ENCODE measurements around the gene TECRL. TPM values are rescaled to one million over a fixed set of nuclear protein-coding genes. Genes with fewer than 3 reads are reported as not detected.

The TECRL gene
- total and polyA plus RNA-seq, 9 donors = 0.07 to 0.27 (median 0.08) TPM; not detected in 6

DNA sequence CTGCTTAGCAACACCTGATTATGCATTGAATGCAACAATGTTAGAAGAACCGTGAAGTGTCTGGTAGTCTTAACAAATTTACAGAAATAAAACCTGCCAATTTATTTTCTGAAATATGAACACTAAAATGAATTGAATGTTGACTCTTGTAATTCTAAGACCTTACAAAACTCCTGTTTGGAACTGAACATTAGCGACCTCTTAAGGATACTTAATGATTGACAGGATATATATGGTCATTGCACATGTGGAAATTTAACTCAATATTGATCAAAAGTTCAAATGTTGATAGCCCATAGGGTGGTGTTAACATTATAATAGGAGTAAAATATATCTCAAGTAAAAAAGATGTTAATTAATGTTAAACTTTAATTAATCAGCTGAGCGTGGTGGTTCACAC, 79.1 kb downstream of the TECRL start:
- TF ChIP-seq POLR2A (IDR thresholded peaks at IDR 0.05) (no peak), EP300 (IDR thresholded peaks at IDR 0.05) (no peak)
- WGBS, 3 donors = 42 to 78% (median 63%) methylated on average over 3 of the region's 3 CpGs
- intact Hi-C loops (cut with DNase I) = no loop called here
- DNase-seq = no peak
- H3K36me3 ChIP-seq = no peaks in the 10 kb centered on the region
- no peaks in the 10 kb centered on the region for H3K9me3 ChIP-seq
- H3K4me1 ChIP-seq (ENCODE audit: insufficient read depth) = no peaks in the 10 kb centered on the region
- H3K27me3 ChIP-seq = no peaks in the 10 kb centered on the region
- no peak overlapping the region for H3K4me3 ChIP-seq
- H3K27ac ChIP-seq = no peak overlapping the region

DNA sequence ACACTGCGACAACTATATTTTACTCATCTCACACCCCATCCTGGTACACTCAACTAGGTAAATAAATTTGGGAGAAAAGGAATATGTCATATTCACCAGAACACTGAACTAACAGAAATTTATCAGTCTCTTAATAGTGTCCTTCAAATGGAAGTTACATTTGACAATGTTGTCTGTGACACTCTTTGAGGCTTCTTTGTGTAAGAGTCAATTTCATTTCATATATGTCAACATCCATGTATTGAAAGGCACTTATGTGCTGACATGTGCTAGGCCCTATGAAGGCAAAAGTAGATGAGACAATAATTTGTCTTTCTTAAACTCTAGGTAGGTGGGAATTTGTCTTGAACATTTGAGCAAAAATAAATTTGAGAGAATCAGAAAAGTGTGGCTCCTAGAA, 82.0 kb downstream of the TECRL start:
- DNase-seq = no peak
- no peak overlapping the region for H3K4me3 ChIP-seq
- H3K36me3 ChIP-seq = no peaks in the 10 kb centered on the region
- no peak overlapping the region for H3K27ac ChIP-seq
- no peaks in the 10 kb centered on the region for H3K4me1 ChIP-seq (ENCODE audit: insufficient read depth)
- intact Hi-C loops (cut with DNase I) = no loop called here
- 90 to 97% (median 96%) methylated on average over 1 of the region's 1 CpG for WGBS, 3 donors
- no peaks in the 10 kb centered on the region for H3K27me3 ChIP-seq
- no peaks in the 10 kb centered on the region for H3K9me3 ChIP-seq
- TF ChIP-seq EP300 (IDR thresholded peaks at IDR 0.05) = no peak
- TF ChIP-seq POLR2A (IDR thresholded peaks at IDR 0.05) = no peak
- TF ChIP-seq, protein P1, sequence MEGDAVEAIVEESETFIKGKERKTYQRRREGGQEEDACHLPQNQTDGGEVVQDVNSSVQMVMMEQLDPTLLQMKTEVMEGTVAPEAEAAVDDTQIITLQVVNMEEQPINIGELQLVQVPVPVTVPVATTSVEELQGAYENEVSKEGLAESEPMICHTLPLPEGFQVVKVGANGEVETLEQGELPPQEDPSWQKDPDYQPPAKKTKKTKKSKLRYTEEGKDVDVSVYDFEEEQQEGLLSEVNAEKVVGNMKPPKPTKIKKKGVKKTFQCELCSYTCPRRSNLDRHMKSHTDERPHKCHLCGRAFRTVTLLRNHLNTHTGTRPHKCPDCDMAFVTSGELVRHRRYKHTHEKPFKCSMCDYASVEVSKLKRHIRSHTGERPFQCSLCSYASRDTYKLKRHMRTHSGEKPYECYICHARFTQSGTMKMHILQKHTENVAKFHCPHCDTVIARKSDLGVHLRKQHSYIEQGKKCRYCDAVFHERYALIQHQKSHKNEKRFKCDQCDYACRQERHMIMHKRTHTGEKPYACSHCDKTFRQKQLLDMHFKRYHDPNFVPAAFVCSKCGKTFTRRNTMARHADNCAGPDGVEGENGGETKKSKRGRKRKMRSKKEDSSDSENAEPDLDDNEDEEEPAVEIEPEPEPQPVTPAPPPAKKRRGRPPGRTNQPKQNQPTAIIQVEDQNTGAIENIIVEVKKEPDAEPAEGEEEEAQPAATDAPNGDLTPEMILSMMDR (IDR thresholded peaks at IDR 0.05) = no peak

DNA sequence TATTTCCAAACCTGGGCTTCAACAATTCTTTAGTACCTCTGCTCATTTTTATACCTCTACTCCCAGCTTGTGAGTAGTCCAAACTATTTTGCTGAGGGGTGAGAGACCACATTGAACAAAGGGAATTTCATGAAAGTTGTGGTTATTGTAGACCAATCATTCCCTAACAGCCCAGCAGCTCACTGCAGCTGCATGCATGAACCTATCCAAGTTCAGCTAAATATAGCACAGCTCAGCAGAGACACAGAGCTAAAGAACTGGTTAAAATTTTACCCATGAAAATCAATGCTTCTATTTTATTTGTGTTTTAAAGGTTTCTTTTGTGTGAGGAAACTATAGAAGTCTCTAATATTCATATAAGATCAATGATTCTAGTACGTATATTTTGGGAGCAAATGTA, 82.7 kb downstream of the TECRL start:
- no peaks in the 10 kb centered on the region for H3K36me3 ChIP-seq
- WGBS, 3 donors = 85 to 87% (median 87%) methylated on average over 1 of the region's 1 CpG
- TF ChIP-seq, protein P1 (IDR thresholded peaks at IDR 0.05) = no peak
- TF ChIP-seq EP300 (IDR thresholded peaks at IDR 0.05) (no peak), POLR2A (IDR thresholded peaks at IDR 0.05) (no peak)
- H3K9me3 ChIP-seq = no peaks in the 10 kb centered on the region
- no peaks in the 10 kb centered on the region for H3K4me1 ChIP-seq (ENCODE audit: insufficient read depth)
- no peak overlapping the region for H3K27ac ChIP-seq
- H3K27me3 ChIP-seq = no peaks in the 10 kb centered on the region
- H3K4me3 ChIP-seq = no peak overlapping the region
- DNase-seq = no peak
- intact Hi-C loops (cut with DNase I) = no loop called here

DNA sequence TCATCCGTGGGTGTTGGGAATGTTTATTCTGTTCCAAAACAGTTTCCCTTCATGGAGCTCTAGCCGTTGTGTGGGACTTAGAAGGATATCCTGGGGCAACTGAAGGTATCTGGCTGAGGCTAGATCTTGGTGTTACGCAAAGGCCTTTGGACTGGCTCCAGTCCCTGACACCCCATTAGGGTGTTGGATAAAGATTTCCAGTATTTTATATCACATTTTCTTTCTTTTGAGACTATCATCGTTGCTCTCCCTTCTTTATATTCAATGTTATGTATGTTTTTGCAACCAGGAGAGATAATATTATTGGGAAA, 103.0 kb downstream of the TECRL start:
- Histone ChIP-seq H3K36me3 (no peaks in the 10 kb centered on the region), H3K27me3 (no peaks in the 10 kb centered on the region), H3K4me1 (ENCODE audit: insufficient read depth) (no peaks in the 10 kb centered on the region), H3K4me3 (no peak overlapping the region), H3K9me3 (no peaks in the 10 kb centered on the region), H3K27ac (no peak overlapping the region)
- DNase-seq = no peak
- 89 to 92% (median 90%) methylated on average over 4 of the region's 4 CpGs for WGBS, 3 donors
- TF ChIP-seq, protein P1 (IDR thresholded peaks at IDR 0.05) = no peak
- no peak for TF ChIP-seq EP300 (IDR thresholded peaks at IDR 0.05)
- no peak for TF ChIP-seq POLR2A (IDR thresholded peaks at IDR 0.05)
- intact Hi-C loops (cut with DNase I) = no loop called here

DNA sequence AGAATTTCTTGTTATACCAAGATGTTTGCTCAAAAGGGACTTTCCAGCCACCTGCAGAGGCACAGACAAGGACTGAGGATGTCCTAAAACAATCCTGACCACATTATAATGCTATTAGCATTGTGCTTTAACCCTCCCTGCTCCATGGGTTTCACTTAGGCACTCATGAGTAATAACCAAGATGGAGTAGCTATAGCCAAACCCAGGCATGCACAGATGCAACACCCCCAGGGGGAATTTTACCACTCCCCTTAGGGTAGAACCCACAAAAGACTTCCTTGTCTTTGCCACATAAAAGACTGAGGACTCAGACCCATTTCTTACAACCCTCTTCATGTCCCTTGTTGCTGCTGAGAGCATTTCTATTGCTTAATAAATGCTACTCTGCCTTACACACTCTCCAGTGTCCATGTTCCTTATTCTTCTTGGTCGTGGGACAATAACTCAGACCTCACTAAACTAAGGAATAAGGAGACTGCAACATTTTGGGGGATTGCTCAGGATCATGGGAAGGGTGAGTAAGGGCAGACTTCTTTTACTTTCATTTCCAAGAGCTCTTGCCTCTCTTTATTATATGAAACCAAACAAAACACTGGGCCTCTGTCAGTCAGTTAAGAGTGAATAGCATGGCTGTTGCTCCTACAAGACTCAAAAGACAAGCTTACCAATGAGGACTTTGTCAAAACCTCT, 103.5 kb downstream of the TECRL start:
- no peaks in the 10 kb centered on the region for H3K4me1 ChIP-seq (ENCODE audit: insufficient read depth)
- H3K27me3 ChIP-seq = no peaks in the 10 kb centered on the region
- intact Hi-C loops (cut with DNase I) = no loop called here
- no peaks in the 10 kb centered on the region for H3K9me3 ChIP-seq
- WGBS, 3 donors = 50 to 66% (median 58%) methylated on average over 1 of the region's 1 CpG
- H3K36me3 ChIP-seq = no peaks in the 10 kb centered on the region
- no peak overlapping the region for H3K4me3 ChIP-seq
- TF ChIP-seq, protein P1 (IDR thresholded peaks at IDR 0.05) = no peak
- no peak for TF ChIP-seq POLR2A (IDR thresholded peaks at IDR 0.05)
- no peak for TF ChIP-seq EP300 (IDR thresholded peaks at IDR 0.05)
- no peak for DNase-seq
- H3K27ac ChIP-seq = no peak overlapping the region

All from ovary (tissue), 9 donors.